ENCODE data around the gene SLC39A11. TPM values are rescaled to one million over a fixed set of nuclear protein-coding genes. Genes with fewer than 3 reads are reported as not detected.
A peak's percentile ranks its signal among the peaks of the same experiment; 100 is the strongest.

SLC39A11 gene
- polyA plus RNA-seq, 3 donors = 16.6 to 27.9 (median 26.6) TPM

- H3K9ac ChIP-seq (ENCODE audit: insufficient read depth, low read length, poor library complexity, severe bottlenecking) = no peak overlapping the region
- peaks cover 55 to 56% of the 10 kb centered on the region in 2 donors for H3K4me1 ChIP-seq (ENCODE audit: control insufficient read depth in 1 of 2, insufficient read depth in 2 of 2, low read length in 2 of 2)
- 100% methylated on average over 1 of the region's 3 CpGs for WGBS (ENCODE audit: insufficient coverage)
- intact Hi-C loops (cut with micrococcal nuclease) = no loop called here
- H3K9me3 ChIP-seq (replicated peaks in 1 of 2; ENCODE audit: control insufficient read depth in 1 of 2, insufficient read depth in 1 of 2, low read length in 2 of 2) = no peaks in the 10 kb centered on the region
- H3K36me3 ChIP-seq (replicated peaks in 1 of 2; ENCODE audit: control insufficient read depth in 1 of 2, insufficient read depth in 2 of 2, low read length in 2 of 2) = peaks cover 4 to 52% of the 10 kb centered on the region in 2 donors
- Mint-ChIP-seq H3K4me3 (no peak overlapping the region), H3K4me1 (peaks cover 83% of the 10 kb centered on the region), H3K36me3 (peaks cover 38 to 57% of the 10 kb centered on the region in 2 donors), H3K9me3 (no peaks in the 10 kb centered on the region), H3K27me3 (ENCODE audit: low read depth in 3 of 3) (peaks cover 0 to 1% (median 0%) of the 10 kb centered on the region in 3 donors), H3K27ac (peak overlapping the region in 2 of 7 donors; percentile 47 to 72)
- TF ChIP-seq CTCF (IDR thresholded peaks at IDR 0.05) = no peak
- no peaks in the 10 kb centered on the region for H3K27me3 ChIP-seq (ENCODE audit: control insufficient read depth in 2 of 2, insufficient read depth in 2 of 2, low read length in 2 of 2)
- no peak overlapping the region for H3K27ac ChIP-seq (ENCODE audit: low read depth in 1 of 2, low read length in 2 of 2)
- DNase-seq = no peak
- H4K20me1 ChIP-seq (ENCODE audit: insufficient read depth, low read length) = peaks cover 33% of the 10 kb centered on the region
- no peak overlapping the region for H3K4me3 ChIP-seq (replicated peaks in 1 of 3; ENCODE audit: low read depth in 2 of 3, low read length in 3 of 3)
- peaks cover 96% of the 10 kb centered on the region for H3K79me2 ChIP-seq (ENCODE audit: insufficient read depth, low read length)
- no peak overlapping the region for H3K4me2 ChIP-seq (replicated peaks; ENCODE audit: extremely low read depth, low read length, poor library complexity, severe bottlenecking)
- no peak overlapping the region for H2AFZ ChIP-seq (ENCODE audit: insufficient read depth, low read depth, low read length, poor library complexity, severe bottlenecking)
These were observed 25.4 kb downstream of the SLC39A11 start for GRCh38 chr17:73067075-73067474.

GRCh38 chr17:73066148-73066884 is 26.2 kb downstream of the SLC39A11 start:
- peak overlapping the region in 2 of 7 donors; percentile 43 to 82 for H3K27ac Mint-ChIP-seq
- no peaks in the 10 kb centered on the region for H3K9me3 Mint-ChIP-seq
- Histone ChIP-seq H4K20me1 (ENCODE audit: insufficient read depth, low read length) (peaks cover 27% of the 10 kb centered on the region), H3K27ac (ENCODE audit: low read depth in 1 of 2, low read length in 2 of 2) (no peak overlapping the region), H3K79me2 (ENCODE audit: insufficient read depth, low read length) (peaks cover 96% of the 10 kb centered on the region), H3K4me2 (replicated peaks; ENCODE audit: extremely low read depth, low read length, poor library complexity, severe bottlenecking) (no peak overlapping the region), H3K4me1 (ENCODE audit: control insufficient read depth in 1 of 2, insufficient read depth in 2 of 2, low read length in 2 of 2) (peaks cover 55% of the 10 kb centered on the region in 2 donors), H3K4me3 (replicated peaks in 1 of 3; ENCODE audit: low read depth in 2 of 3, low read length in 3 of 3) (no peak overlapping the region), H3K9ac (ENCODE audit: insufficient read depth, low read length, poor library complexity, severe bottlenecking) (no peak overlapping the region), H3K27me3 (ENCODE audit: control insufficient read depth in 2 of 2, insufficient read depth in 2 of 2, low read length in 2 of 2) (no peaks in the 10 kb centered on the region), H3K36me3 (replicated peaks in 1 of 2; ENCODE audit: control insufficient read depth in 1 of 2, insufficient read depth in 2 of 2, low read length in 2 of 2) (peaks cover 4 to 48% of the 10 kb centered on the region in 2 donors), H2AFZ (ENCODE audit: insufficient read depth, low read depth, low read length, poor library complexity, severe bottlenecking) (no peak overlapping the region), H3K9me3 (replicated peaks in 1 of 2; ENCODE audit: control insufficient read depth in 1 of 2, insufficient read depth in 1 of 2, low read length in 2 of 2) (no peaks in the 10 kb centered on the region)
- no CpG with 5 or more reads among the region's 2 CpGs for WGBS (ENCODE audit: insufficient coverage)
- DNase-seq = no peak
- peaks cover 83% of the 10 kb centered on the region for H3K4me1 Mint-ChIP-seq
- no peak for TF ChIP-seq CTCF (IDR thresholded peaks at IDR 0.05)
- intact Hi-C loops (cut with micrococcal nuclease) = no loop called here
- H3K36me3 Mint-ChIP-seq = peaks cover 32 to 50% of the 10 kb centered on the region in 2 donors
- H3K4me3 Mint-ChIP-seq = no peak overlapping the region
- H3K27me3 Mint-ChIP-seq (ENCODE audit: low read depth in 3 of 3) = peaks cover 0 to 1% (median 0%) of the 10 kb centered on the region in 3 donors
